ENCODE data around the gene SH2D3A.
"Not testable (repeated sequence)": the region's sequence is repeated elsewhere in the genome, so short reads cannot be mapped to it uniquely, and the experiment has no call there.

The SH2D3A gene

GRCh38 chr19:6788896-6789295, 21.7 kb upstream of the SH2D3A start:
- DNase-seq, result no peak

- DNase-seq, result no peak
Measured at GRCh38 chr19:6787393-6787792, 20.2 kb upstream of the SH2D3A start.

DNA sequence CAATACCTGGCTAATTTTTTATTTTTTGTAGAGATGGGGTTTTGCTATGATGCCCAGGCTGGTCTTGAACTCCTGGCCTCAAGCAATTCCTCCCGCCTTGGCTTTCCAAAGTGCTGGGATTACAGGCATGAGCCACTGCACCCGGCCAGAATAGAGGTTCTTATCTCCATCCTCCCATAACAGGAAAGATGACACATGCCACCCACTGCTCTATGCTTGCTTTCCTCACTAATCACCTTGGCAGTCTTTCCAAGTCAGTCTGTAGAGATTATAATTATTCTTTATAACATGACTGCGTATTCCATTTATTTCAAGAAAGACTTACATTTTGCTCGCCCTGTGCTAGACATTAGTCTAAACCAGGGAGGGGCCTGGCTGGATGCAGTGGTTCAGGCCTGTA, 12.0 kb upstream of the SH2D3A start:
- no peak for DNase-seq

DNA sequence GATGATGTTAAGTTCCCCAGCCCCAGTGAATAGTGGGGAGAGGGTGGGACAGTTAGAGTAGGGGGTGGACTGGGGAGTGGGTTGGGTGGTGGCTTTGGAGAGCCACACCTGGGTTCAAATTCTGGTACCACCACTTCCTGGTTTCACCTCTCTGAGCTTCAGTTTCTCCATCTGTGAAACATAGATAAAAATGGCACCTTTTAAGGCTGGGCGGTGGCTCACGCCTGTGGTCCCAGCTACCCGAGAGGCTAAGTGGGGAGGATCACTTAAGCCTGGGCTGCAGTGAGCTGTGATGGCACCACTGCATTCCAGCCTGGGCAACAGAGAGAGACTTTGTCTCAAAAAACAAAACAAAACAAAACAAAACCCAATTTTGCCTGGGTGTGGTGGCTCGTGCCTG, 11.2 kb upstream of the SH2D3A start:
- DNase-seq, result no peak

DNA sequence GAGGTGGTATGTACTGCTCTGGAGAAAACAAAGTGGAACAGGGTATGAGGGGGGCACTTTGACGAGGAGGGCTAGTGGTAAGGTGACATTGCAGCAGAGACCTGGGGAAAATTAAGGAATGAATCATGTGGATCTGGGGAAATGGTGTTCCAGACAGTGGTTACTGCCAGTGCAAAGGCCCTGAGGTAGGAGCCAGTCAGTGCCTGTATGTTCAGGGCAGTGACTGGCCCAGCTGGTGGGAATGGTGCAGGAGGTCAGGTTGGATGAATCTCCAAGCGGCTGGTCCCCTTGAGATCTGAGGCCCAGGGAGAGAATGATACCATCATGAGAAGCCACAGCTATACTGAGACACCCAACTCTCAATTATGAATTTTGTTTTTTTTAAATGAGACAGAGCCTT, 10.2 kb upstream of the SH2D3A start:
- DNase-seq, result no peak

DNA sequence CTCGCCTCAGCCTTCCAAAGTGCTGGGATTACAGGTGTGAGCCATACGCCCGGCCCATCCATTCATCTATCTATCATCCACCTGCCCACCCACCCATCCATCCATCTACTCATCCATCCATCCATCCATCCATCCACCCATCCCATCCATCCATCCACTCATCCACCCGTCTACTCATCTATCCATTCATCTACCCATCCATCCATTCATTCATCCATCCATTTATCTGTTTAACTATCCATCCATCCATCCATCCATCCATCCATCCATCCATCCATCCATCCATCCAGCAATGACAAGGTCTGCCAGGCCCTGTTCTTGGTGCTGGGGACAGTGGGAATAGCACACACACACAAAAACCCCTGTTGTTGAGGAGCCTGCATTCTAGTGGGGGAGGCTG, 9.8 kb upstream of the SH2D3A start:
- DNase-seq, result no peak

GRCh38 chr19:6776045-6776444, 8.8 kb upstream of the SH2D3A start:
- DNase-seq, result not testable (repeated sequence)

DNA sequence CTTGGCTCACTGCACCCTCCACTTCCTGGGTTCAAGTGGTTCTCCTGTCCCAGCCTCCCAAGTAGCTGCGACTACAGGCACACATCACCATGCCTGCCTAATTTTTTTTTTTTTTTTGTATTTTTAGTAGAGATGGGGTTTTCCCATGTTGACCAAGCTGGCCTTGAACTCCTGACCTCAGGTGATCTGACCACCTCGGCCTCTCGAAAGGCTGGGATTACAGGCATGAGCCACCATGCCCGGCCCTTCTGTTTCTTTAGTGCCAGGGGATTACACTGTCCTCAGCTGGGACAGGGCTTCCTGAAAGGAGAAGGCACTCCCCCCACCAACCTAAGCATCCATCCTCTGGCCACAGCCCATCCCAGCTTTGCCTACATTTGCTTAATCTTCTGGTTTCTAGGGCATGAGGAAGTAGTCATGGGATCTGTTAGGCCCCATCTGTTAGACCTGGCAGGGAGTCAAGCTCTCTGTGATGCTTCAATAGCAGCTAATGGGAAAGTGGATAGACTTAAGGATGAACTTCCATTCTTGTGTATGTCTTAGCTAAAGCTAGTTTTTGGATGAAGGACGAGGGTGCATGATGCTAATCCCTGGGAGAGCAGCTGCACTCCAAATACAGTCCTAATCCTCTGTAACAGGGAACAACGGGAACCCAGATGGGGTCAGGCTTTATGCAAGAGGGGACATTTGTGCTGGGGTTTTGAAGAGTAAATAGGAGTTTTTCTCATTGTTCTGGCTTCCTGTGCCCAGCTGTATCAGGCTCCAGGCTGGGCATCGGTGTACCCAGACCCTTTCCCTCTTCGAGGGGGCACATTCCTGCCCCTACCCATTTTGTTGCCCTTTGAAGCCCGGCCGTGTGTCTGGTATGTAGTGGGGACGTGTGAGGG, 7.8 kb upstream of the SH2D3A start:
- no peak for DNase-seq

GRCh38 chr19:6773323-6773931, 6.2 kb upstream of the SH2D3A start:
- no peak for DNase-seq

DNA sequence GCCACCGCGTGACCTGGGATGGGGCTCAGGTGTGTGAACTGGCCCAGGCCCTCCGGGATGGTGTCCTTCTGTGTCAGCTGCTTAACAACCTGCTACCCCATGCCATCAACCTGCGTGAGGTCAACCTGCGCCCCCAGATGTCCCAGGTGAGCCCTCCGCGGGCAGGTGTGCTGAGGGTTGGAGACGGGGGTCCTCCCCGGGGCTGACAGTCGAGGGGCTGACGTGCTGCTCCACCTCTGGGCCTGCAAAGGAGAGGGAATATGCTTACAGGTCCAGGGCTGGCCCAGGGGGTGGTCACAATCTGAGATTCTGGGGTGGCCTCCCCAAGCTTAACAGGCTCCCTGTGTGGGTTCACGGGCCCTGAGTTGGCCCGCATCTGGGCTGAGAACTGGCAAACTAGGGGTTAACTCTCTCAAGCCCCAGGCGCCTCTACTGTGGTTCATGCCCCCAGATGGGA, 5.7 kb upstream of the SH2D3A start:
- no peak for DNase-seq

DNA sequence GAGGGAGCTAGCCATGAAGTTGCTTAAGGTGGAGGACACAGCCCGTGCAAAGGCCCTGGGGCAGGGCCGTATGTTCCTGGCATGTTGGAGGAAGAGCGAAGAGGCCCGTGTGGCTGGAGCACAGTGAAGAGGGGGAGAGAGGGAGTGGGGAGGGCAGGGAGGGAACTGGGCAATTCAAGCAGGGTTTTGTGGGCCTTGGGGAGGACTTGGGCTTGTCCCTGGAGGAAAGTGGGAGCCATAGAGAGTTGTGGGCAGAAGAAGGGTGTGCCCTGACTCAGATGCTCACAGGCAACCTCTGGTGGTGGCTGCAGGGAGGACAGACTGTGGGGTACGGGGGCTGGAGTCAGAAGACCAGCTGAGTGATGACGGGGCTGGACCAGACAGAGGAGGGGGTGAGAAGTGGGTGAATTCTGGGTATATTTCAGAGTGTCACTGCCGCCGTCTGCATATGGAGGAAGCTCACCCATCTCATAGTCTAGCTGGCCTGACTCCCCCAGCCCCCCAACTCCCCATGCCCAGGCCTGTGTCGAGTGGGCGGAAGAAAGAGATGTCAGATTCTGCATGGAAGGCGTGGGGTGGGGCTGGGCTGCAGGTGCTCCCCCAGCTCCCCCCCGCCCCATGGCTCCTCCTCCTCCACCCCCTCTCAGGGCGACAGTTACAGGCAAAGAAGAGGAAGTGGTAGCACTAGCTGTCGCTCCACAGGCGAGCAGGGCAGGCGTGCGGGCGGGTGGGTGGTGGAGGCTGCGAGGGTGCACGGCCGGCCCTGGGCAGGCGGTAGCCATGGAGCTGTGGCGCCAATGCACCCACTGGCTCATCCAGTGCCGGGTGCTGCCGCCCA, 5.0 kb upstream of the SH2D3A start, which contains the start of gene VAV1:
Gene VAV1, plus strand, starts transcription at position 681 of the 838 bp plus-strand sequence. Its CDS starts 100 bp downstream, at position 781.
- DNase-seq, result no peak

GRCh38 chr19:6771648-6772027, 4.4 kb upstream of the SH2D3A start:
- DNase-seq, result not testable (repeated sequence)

- no peak for DNase-seq
Measured at GRCh38 chr19:6769006-6769619, 1.9 kb upstream of the SH2D3A start.

DNA sequence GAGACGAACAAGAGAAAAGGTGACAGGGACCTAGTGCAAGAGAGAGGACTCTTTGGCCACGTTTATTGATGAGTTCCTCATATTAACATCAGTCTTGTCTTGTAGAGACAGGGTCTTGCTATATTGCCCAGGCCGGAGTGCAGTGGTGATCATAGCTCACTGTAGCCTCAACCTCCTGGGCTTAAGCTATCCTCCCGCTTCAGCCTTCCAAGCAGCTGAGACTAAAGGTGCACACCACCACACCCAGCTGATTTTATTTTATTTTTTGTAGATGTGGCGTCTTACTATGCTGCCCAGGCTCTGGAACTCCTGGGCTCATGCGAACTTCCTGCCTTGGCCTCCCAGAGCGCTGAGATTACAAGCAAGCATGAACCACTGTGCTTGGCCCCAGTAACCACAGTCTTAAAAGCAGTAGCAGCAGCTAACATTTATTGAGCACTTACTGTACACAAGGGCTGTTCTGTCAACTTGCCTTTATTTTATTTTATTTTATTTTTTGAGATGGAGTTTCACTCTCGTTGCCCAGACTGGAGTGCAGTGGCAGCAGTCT, 1.1 kb upstream of the SH2D3A start:
- no peak for DNase-seq

DNA sequence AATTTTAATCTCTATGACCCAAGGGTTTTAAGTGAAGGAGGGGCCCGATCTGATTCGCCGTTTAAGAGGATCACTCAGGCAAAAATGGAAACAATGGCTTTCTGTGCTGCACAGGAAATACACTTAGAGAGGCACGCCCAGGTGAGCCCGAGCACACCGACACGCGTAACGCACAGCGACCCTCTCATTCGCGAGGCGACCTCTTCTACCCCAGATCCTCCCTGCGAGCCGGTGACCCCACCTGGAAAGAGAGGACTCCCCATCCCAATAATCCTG, 216 bp downstream of the SH2D3A start:
- DNase-seq, result no peak

GRCh38 chr19:6766357-6767080, 716 bp downstream of the SH2D3A start:
- no peak for DNase-seq

GRCh38 chr19:6765738-6766356, 1.4 kb downstream of the SH2D3A start:
- DNase-seq, result peak; percentile 44

- DNase-seq, result not testable (repeated sequence)
Measured at GRCh38 chr19:6762253-6762797, 4.9 kb downstream of the SH2D3A start.

DNA sequence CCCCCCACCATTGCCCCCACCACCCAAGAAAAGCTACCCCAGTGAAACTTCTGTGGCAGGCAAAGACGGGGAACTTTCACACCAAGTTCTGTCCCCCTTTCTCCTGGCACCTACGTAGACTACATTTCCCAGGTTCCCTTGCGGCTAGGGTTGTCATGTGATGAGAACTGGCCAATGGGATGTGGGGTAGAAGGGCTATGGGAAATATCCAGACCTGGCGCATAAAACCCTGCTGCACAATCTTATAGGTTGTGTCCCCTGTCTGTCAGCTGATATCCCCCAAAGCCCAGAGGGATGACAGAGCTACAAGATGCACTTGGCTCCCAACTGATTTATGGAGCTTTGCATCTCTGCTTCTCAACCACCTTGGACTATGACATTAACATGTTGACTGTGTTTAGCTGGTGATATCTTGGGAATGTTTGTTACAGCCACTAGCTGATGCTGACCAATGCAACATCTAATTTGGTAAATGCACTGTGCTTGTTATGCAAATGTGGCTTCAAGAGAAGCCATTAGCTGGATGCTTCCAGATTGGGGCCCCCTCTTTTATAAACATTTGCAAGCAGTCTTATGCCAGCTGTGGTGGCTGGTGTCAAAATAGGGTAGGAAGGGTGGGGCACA, 6.1 kb downstream of the SH2D3A start:
- DNase-seq, result no peak

GRCh38 chr19:6760606-6761005, 6.6 kb downstream of the SH2D3A start:
- no peak for DNase-seq
